ENCODE measurements around the gene RPH3AL.

DNA sequence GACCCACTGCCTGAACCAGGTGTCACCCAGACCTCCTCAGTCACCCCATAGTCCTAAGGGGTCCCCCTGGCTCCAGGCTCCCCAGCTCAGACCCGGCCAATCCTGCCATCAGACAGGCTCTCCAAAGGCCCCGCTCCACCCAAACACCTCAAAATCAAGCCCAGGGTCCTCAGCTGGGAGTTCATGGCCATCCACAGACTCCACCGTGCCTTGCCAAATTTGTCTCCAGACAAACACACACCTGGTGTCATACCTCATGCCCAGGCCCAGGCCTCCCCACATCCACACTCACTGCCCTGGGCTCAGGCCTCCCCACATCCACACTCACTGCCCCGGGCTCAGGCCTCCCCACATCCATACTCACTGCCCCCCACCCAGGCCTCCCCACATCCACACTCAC lies 12.5 kb downstream of the RPH3AL start:
- TF ChIP-seq, protein P1, sequence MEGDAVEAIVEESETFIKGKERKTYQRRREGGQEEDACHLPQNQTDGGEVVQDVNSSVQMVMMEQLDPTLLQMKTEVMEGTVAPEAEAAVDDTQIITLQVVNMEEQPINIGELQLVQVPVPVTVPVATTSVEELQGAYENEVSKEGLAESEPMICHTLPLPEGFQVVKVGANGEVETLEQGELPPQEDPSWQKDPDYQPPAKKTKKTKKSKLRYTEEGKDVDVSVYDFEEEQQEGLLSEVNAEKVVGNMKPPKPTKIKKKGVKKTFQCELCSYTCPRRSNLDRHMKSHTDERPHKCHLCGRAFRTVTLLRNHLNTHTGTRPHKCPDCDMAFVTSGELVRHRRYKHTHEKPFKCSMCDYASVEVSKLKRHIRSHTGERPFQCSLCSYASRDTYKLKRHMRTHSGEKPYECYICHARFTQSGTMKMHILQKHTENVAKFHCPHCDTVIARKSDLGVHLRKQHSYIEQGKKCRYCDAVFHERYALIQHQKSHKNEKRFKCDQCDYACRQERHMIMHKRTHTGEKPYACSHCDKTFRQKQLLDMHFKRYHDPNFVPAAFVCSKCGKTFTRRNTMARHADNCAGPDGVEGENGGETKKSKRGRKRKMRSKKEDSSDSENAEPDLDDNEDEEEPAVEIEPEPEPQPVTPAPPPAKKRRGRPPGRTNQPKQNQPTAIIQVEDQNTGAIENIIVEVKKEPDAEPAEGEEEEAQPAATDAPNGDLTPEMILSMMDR (conservative IDR thresholded peaks at IDR 0.05) = no peak
- no peak for TF ChIP-seq EZH2 (IDR thresholded peaks at IDR 0.05; ENCODE audit: low read depth)
